GM18861 (cell line): Measurements from ENCODE around the gene KRTAP5-4.
"Not testable (repeated sequence)": the region's sequence is repeated elsewhere in the genome, so short reads cannot be mapped to it uniquely, and the experiment has no call there.

Experiments
- ATAC-seq: cut with Tn5 transposase; IDR thresholded peaks from one replicate; pipeline ENCODE4 v1.9.1; 2021; ENCODE audit not compliant: unreplicated experiment

Gene KRTAP5-4

GRCh38 chr11:1604181-1604580, 17.8 kb downstream of the KRTAP5-4 start:
- no peak for ATAC-seq

GRCh38 chr11:1603629-1604028, 18.3 kb downstream of the KRTAP5-4 start:
- no peak for ATAC-seq

GRCh38 chr11:1601663-1602062, 20.3 kb downstream of the KRTAP5-4 start:
- not testable (repeated sequence) for ATAC-seq

- no peak for ATAC-seq
Observed at GRCh38 chr11:1600626-1601025, 21.3 kb downstream of the KRTAP5-4 start.

DNA sequence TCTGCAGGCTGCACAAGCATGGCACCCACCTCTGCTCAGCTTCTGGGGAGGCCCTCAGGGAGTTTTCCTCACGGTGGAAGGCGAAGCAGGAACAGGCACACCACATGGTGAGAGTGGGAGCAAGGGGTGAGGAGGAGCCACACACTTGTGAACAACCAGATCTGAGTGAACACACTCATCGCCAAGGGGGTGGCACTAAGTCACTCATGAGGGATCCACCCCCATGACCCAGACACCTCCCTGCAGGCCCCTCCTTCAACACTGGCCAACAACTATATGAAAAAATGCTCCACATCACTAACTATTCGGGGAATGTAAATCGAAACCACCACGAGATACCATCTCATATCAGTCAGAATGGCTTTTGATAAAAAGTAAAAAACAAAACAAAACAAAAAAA, 23.1 kb downstream of the KRTAP5-4 start:
- no peak for ATAC-seq

- ATAC-seq: not testable (repeated sequence)
Observed at GRCh38 chr11:1598406-1598805, 23.5 kb downstream of the KRTAP5-4 start.

GRCh38 chr11:1597994-1598380, 24.0 kb downstream of the KRTAP5-4 start, which contains the start of gene KRTAP5-2:
Gene KRTAP5-2 (minus strand): TSS chr11:1598294. CDS start chr11:1598250, 44 bp downstream.
- ATAC-seq: no peak

- no peak for ATAC-seq
Observed at GRCh38 chr11:1597331-1597993, 24.5 kb downstream of the KRTAP5-4 start.

- not testable (repeated sequence) for ATAC-seq
Observed at GRCh38 chr11:1596576-1597121, 25.3 kb downstream of the KRTAP5-4 start.

DNA sequence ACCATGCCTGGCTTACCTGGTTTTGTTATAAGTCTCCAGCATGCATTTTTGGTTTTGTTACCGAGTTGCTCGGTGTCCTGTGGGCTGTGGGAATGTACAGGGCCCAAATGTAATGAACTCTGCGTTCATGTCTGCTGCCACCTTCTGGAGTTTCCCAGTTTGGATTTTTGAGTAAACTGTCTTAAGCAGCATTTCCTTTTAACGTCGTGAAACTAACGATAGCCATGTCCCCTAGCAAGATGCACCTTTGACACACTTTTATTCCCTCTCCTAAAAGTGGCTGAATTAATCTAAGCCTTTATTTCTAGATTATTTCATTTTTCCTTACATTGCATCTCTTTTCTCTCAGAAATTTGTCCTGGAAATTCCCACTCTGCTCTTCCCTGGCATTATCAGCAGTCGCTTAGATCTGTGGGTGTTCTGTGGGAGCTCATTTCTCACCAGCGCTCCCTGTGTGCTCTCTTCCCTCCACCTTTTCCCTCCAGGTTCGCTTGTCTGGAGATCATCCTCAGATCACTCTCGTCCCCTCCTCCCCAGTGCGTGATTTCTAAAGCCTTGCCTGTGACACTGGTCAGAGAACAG, 25.9 kb downstream of the KRTAP5-4 start:
- not testable (repeated sequence) for ATAC-seq

DNA sequence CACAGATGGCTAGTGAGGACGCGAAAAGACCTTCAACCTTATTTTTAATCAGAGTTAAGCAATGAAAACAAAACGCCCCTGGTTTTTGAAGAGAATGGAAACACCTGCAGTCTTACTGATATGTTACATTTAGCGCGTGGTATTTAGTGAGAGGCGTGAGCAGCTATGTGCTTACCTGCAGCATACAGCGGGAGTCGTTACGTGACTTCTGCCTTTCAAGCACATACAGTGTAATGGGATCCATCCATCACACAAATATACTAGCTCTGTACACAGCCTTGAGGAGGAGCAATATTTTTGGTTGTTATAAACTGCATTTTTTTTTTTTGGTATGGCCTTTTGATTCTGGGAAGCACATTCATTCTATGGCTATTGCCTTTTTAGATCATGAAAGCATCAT, 29.3 kb downstream of the KRTAP5-4 start:
- no peak for ATAC-seq

DNA sequence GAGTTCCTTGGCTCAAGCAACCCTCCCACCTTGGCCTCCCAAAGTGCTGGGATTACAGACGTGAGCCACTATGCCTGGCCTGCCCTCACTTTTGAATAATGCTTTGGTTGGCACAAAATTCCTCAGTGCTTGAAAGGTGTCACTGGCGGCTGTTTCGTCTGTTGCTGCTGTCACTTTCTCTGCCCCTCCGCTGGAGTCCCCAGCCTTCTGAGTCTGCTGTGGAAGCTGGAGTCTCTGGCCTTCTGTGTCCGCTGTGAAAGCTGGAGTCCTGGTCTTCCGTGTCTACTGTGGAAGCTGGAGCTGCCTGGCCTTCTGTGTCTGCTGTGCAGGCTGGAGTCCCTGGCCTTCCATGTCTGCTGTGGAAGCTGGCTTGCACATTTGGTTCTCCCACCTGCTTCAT, 31.9 kb downstream of the KRTAP5-4 start:
- no peak for ATAC-seq

GRCh38 chr11:1589191-1589963, 32.6 kb downstream of the KRTAP5-4 start:
- ATAC-seq: not testable (repeated sequence)

GRCh38 chr11:1586699-1587098, 35.2 kb downstream of the KRTAP5-4 start:
- no peak for ATAC-seq

DNA sequence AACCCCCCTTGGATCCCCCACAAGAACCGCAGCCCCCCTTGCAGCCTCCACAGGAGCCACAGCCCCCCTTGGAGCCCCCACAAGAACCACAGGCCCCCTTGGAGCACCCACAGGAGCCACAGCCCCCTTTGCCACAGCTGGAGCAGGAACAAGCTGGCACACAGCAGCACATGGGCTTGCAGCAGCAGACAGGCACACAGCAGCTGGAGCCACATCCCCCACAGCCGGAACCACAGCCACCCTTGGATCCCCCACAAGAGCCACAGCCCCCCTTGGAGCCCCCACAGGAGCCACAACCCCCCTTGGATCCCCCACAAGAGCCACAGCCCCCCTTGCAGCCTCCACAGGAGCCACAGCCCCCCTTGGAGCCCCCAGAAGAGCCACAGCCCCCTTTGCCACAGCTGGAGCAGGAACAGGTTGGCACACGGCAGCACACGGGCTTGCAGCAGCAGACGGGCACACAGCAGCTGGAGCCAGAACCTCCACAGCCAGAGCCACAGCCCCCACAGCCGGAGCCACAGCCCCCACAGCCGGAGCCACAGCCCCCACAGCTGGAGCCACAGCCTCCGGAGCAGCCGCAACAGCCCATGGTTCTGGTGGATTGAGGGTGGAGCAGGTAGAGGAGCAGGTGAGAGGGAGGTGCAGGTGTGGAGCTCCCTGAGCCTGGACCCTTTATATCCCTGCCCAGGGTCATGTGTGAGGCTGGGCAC, 37.1 kb downstream of the KRTAP5-4 start, which contains the start of gene KRTAP5-1:
TSS of gene KRTAP5-1 (minus strand) at position 623 of the 710 bp plus-strand sequence. CDS start at position 589, 34 bp downstream.
- ATAC-seq: not testable (repeated sequence)

GRCh38 chr11:1582909-1583308, 39.0 kb downstream of the KRTAP5-4 start:
- ATAC-seq: not testable (repeated sequence)

GRCh38 chr11:1581976-1582375, 40.0 kb downstream of the KRTAP5-4 start:
- no peak for ATAC-seq

DNA sequence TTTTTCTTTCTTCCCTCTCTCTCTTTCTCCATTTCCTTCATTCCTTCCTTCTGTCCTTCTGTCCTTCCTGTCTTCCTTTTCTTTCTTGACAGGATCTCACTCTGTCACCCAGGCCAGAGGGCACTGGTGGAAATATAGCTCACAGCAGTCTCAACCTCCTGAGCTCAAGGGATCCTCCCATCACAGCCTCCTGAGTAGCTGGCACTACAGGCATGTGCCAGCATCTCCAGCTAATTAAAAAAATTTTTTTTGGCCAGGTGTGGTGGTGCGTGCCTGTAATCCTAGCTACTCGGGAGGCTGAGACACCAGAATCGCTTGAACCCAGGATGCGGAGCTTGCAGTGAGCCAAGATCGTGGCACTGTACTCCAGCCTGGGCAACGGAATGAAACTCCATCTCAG, 45.1 kb downstream of the KRTAP5-4 start:
- ATAC-seq: no peak

DNA sequence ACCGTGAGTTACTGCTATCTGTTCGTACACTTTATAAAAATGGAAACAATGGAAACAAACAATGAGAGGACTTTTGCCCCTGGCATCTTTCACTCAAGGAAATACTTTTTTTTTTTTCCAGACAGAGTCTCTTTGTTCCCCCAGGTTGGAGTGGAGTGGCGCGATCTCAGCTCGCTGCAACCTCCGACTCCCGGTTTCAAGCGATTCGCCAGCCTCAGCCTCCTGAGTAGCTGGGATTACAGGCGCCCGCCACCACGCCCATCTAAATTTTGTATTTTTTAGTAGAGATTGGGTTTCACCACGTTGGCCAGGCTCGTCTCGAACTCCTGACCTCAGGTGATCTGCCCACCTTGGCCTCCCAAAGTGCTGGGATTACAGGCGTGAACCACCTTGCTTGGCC, 46.2 kb downstream of the KRTAP5-4 start:
- ATAC-seq: not testable (repeated sequence)

DNA sequence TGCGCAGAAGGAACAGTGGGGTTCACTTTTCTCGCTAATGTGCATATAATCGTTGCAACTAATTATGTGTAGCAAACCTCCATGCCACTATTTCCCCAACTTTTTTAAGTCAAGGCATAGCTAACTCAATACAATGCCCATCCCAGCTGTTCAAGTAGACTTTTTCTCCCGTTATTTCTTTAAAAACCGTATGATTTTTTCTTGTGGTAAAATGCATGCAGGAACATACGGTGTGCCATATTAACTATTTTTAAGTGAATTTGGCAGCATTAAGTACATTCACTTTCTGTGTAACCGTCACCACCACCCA, 47.0 kb downstream of the KRTAP5-4 start:
- ATAC-seq: no peak
